GM06990 (cell line): ENCODE results near the gene CFAP57.

Experiments
- DNase-seq: peaks from one replicate; pipeline ENCODE4 v3.0.0-alpha.2; 2011; ENCODE audit not compliant: insufficient read length; ENCODE audit errors: extremely low read depth
- H3K27me3 ChIP-seq: replicated peaks from 2 replicates; pipeline ENCODE4 v1.6.0; 2011; ENCODE audit warnings: low read length; ENCODE audit not compliant: control insufficient read depth, insufficient read depth
- H3K36me3 ChIP-seq: 2 replicates; pipeline ENCODE4 v1.5.1; 2011; ENCODE audit warnings: low read length; ENCODE audit not compliant: control insufficient read depth, insufficient read depth
- H3K4me3 ChIP-seq: replicated peaks from 2 replicates; pipeline ENCODE4 v1.5.1; 2011; ENCODE audit warnings: low read depth, mild to moderate bottlenecking, control low read depth, low read length
- TF ChIP-seq, protein P1 (sequence below): IDR thresholded peaks from 2 replicates; pipeline ENCODE4 v1.5.1; 2011; ENCODE audit warnings: low read length, control low read depth, mild to moderate bottlenecking, inconsistent platforms; ENCODE audit not compliant: insufficient read depth, poor library complexity, severe bottlenecking

CFAP57 gene

DNA sequence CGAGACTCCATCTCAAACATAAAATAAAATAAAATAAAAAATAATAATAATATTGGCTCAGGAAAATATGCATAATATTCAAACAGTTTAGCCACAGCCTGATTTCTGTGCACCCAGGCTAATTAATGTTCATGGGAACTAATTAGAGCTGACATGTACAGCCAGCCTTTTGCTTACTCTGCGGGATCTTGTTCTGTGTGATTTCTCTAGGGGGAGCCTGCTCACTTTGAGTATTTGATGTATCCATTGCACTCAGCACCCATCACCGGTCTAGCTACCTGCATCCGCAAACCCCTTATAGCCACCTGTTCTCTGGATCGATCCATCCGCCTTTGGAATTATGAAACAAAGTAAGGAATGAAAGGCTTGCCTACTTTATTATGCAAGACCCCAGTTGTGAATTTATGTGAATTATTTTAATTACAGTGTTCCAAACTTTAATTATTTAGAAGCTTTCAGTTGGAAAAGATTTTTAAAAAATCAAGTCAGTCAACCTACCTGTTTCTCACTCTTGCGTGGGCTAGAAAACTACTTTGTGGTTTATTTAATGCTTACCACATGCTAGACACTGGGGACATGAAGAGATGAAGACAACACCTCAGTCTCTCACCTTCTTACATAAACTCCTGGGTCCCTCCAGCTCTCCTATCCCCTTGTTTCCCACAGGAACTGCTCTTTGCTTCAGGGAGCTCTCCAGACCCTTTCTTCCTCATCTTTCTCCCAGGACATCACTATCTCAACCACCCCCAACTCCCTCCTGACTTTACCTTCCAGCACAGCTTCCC lies 25.4 kb downstream of the CFAP57 start:
- Histone ChIP-seq H3K27me3 (no peaks in the 10 kb centered on the region), H3K36me3 (no peaks in the 10 kb centered on the region), H3K4me3 (no peak overlapping the region)
- TF ChIP-seq, protein P1, sequence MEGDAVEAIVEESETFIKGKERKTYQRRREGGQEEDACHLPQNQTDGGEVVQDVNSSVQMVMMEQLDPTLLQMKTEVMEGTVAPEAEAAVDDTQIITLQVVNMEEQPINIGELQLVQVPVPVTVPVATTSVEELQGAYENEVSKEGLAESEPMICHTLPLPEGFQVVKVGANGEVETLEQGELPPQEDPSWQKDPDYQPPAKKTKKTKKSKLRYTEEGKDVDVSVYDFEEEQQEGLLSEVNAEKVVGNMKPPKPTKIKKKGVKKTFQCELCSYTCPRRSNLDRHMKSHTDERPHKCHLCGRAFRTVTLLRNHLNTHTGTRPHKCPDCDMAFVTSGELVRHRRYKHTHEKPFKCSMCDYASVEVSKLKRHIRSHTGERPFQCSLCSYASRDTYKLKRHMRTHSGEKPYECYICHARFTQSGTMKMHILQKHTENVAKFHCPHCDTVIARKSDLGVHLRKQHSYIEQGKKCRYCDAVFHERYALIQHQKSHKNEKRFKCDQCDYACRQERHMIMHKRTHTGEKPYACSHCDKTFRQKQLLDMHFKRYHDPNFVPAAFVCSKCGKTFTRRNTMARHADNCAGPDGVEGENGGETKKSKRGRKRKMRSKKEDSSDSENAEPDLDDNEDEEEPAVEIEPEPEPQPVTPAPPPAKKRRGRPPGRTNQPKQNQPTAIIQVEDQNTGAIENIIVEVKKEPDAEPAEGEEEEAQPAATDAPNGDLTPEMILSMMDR: peak; percentile 26
- no peak for DNase-seq

DNA sequence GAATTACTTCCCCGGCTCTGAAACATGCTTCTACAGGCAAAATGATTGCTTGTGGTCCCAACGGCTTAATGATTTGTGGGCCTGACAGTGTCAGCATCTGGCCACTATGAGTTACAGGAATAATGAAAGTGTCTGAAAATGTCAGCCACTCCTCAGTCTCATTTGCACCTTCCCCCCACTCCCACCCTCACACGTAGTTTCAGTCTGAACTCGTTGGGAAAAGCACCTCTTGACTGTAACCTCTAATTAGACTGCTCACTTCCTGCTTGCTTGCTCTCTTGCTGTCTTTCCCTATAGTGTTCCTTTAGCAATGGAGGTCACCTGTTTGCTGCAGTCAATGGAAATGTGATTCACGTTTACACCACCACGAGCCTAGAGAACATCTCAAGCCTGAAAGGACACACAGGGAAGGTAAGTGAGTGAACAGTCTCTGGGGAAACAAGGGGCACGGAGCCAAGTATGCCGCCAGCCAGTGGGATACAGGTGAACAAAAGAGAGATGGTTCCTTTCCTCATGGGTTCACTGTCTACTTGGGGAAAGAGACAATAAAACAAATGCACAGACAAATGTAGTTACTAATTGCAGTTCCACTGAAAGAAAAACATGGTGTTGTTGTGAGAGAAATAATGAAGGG lies 27.1 kb downstream of the CFAP57 start:
- TF ChIP-seq, protein P1: no peak
- Histone ChIP-seq H3K36me3 (no peaks in the 10 kb centered on the region), H3K27me3 (no peaks in the 10 kb centered on the region), H3K4me3 (peak overlapping the region; percentile 68)
- peak; percentile 62 for DNase-seq

DNA sequence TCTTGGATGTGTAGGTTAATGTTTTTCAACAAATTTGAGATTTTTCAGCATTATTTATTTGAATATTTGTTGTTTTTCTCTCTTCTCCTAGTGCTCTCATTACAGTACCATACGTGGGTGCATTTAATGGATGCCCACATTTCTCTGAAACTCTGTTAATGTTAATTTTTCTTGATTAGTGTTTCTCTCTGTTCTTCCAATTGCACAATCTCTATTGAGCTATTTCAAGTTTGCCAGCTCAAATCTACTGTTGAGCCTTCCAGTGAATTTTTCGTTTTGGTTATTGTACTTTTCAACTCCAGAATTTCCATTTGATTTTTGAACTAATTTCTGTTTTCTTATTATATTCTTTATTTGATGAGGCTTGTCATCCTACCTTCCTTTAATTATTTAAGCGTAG lies 31.7 kb downstream of the CFAP57 start:
- H3K4me3 ChIP-seq: no peak overlapping the region
- no peaks in the 10 kb centered on the region for H3K27me3 ChIP-seq
- peaks cover 3% of the 10 kb centered on the region; the same call in 1 of the 2 replicates for H3K36me3 ChIP-seq
- no peak for DNase-seq
- TF ChIP-seq, protein P1: no peak

GRCh38 chr1:43204394-43204793 lies 32.3 kb downstream of the CFAP57 start:
- peaks cover 3% of the 10 kb centered on the region; the same call in 1 of the 2 replicates for H3K36me3 ChIP-seq
- TF ChIP-seq, protein P1: no peak
- H3K4me3 ChIP-seq: peak overlapping the region; percentile 13; the same call in 1 of the 2 replicates
- DNase-seq: peak; percentile 28
- H3K27me3 ChIP-seq: no peaks in the 10 kb centered on the region

DNA sequence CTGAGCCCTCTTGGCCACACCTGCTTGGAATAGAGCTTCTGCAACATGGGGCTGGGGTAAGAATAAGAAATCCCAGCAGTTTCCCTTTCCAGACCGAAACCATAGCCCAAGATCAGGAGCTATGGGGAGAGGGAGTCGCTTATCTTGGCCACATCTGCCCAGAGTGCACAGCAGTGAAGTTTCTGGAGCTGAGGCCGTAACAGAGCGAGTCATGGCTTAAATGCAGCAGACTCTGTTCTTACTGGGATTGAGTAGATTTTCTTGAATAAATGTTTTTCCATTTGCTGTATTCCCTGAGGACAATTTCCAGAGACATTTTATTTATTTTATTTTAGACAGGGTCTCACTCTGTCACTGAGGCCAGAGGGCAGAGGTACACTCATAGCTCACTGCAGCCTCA lies 33.5 kb downstream of the CFAP57 start:
- TF ChIP-seq, protein P1: no peak
- Histone ChIP-seq H3K4me3 (no peak overlapping the region), H3K27me3 (no peaks in the 10 kb centered on the region), H3K36me3 (peaks cover 3% of the 10 kb centered on the region; the same call in 1 of the 2 replicates)
- DNase-seq: no peak
